GM19397 (cell line): ENCODE data around the gene ZSWIM4.

Experiments
- ATAC-seq: cut with Tn5 transposase; IDR thresholded peaks from one replicate; pipeline ENCODE4 v1.9.1; 2021; ENCODE audit warnings: mild to moderate bottlenecking, moderate library complexity; ENCODE audit not compliant: unreplicated experiment

The ZSWIM4 gene

DNA sequence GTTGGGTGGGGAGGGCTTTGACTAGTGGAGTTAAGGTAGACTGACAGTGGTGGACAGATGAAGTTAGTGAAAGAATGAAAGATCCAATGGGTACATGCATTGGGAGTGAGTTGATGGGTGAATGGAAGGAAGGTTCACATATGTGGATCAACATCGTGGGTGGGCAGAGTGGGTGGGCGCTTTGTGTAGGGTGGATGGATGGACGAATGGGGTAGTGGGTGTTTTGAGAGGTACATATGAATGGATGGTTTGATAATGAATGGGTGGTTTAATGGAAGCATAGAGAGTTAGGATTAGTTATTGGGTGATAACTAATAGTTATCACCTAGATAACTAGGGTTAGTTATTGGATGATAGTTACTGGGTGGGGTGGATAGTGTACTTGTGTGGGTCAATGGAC is 11.5 kb downstream of the ZSWIM4 start:
- ATAC-seq = no peak

DNA sequence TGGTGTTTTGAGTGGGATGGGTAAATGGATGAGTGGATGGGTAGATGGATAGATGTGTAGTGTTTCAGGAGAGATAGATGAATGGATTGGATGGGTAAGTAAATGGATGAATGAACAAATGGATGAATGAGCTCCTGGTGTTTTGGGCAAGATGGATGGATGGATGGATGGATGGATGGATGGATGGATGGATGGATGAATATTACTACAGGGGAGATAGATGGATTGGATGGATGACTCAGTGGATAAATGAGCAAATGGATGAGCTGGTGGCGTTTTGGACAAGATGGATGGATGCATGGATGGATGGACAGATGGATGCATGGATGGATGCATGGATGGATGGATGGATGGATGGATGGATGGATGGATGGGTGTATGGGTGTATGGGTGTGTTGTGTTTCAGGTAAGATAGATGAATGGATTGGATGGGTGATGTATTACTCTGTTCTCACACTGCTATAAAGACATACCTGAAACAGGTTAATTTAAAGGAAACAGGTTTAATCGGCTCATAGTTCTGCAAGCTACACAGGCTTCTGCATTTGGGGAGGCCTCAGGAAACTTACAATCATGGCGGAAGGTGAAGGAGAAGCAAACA is 12.3 kb downstream of the ZSWIM4 start:
- no peak for ATAC-seq

DNA sequence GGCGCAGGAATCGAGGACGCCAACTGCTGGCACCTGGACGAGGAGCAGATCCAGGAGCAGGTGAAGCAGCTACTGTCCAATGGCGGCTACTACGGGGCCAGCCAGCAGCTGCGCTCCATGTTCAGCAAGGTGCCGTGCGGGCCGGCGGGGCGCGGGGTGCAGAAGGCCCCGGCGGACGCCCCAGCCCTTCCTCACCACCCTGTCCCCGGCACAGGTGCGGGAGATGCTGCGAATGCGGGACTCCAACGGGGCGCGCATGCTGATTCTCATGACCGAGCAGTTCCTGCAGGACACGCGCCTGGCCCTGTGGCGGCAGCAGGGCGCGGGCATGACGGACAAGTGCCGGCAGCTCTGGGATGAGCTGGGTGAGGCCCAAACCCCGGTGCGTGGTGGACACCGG is 13.6 kb downstream of the ZSWIM4 start:
- no peak for ATAC-seq

DNA sequence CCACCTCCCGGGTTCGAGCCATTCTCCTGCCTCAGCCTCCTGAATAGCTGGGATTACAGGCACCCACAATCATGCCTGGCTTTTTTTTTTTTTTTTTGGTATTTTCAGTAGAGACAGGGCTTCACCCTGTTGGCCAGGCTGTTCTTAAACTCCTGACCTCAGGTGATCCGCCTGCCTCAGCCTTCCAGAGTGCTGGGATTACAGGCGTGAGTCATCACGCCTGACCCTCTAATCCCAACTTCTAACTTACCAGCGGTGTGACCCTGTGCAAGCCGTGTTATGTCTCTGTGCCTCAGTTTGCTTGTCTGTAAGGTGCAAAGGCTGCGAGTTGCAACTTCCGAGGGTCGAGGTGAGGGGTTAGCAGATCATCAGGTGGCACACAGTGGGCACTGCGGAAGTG is 17.3 kb downstream of the ZSWIM4 start:
- no peak for ATAC-seq

DNA sequence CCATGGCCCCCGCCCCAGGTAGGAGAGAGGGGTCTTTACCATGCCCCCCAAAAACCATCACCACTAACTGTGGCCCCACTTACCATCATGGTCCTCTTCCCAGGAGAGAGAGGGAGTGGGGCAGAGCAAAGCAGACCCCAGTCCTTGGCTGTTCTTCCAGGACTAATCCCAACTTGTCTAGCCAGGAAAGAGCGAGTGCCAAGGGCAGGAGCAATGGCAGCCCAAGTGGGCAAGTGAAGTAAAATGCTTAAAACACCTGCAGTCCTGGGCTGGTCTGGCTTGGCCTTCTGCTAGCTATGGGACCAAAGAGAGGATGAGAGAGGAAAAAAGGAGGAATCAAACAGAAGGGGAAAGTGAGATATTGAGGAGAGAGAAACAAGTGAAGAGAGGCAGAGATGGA is 17.9 kb downstream of the ZSWIM4 start:
- ATAC-seq = no peak

DNA sequence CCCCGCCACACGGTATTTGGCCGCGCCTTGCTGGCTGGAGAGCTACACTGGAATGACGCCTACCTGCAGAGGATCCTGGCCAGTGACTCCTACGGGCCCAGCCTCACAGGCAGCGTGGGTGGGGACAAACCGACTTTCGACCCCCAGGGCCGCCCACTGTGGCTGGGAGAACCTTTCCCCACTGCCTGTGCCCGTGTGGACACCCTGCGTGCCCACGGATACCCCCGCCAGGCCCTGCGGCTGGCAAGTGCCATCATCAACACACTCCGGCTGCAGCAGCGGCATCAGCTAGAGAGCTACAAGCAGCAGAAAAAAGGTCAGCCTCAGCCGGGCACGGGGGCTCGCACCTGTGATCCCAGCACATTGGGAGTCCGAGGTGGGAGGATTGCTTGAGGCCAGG is 19.3 kb downstream of the ZSWIM4 start:
- ATAC-seq = no peak

DNA sequence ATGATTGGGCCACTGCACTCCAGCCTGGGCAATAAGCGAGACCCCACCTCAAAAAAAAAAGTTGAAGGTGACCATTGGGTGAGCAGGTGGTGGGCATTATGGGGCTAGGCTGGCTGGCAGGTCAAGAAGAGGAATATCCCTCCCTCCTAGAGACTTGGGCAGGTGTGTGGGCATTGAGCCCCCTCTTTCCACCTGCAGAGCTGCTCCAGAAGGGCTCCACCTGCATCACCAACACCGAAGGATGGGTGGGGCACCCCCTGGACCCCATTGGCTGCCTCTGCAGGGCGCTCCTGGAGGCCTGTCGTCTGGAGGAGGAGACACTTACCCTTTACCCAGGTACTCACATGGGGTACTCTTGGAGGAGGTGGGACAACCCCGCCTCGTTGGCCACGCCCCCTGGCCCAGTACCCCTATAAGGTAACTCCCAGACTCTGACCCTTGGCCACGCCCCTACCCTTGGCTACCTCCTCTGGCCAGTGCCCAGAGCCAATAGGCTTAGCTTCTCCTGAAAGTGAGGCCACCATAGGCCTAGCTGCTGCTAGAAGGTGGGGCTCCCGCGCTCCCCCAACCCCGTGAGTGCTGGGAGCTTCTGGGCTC is 21.9 kb downstream of the ZSWIM4 start:
- ATAC-seq = no peak

DNA sequence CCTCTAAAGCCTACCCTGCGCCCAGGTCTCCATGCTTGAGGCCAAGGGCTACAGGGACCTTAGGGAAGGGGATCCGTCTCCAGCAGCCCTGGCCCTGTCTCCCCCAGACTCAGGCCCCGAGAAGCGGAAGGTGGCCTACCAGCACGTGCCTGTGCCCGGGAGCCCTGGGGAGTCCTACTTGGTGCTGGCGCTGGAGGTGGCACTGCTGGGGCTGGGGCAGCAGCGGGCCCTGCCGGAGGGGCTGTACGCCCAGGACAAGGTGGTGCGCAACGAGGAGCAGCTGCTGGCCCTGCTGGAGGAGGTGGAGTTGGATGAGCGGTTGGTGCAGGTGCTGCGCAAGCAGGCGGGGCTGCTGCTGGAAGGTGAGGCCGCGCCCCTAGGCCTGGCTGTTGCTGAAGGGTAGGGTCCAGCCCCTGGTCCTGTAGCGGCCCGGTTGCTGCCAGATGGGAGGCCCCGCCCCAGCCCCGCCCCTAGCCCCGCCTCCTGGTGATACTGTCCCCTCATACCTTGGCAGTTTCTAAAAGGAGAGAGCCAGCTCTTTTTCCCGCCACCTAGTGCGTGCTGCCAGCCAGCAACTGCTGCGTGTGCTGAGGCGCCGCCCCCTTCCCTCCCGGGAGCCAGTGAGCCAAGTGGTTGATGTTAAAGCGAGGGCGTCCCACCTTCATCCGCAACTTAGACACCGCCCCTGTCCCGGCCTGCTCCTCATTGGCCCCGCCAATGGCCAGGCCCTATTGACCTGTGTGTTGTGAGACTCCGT is 22.6 kb downstream of the ZSWIM4 start:
- no peak for ATAC-seq

DNA sequence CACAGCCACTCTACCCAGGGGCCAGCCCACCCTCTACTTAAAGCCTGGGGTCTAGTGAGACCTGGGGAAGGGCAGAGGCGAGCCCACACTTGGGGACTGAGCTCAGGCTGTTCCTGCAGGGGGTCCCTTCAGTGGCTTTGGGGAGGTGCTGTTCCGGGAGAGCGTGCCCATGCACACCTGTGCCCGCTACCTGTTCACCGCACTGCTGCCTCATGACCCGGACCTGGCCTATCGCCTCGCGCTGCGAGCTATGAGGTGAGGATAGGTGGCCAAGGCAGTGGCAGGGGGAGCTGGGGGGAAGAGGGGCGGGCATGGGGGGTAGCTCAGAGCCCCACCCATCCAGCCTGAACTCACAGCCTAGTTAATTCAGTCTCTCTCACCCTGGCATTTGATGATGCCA is 24.0 kb downstream of the ZSWIM4 start:
- ATAC-seq = no peak

DNA sequence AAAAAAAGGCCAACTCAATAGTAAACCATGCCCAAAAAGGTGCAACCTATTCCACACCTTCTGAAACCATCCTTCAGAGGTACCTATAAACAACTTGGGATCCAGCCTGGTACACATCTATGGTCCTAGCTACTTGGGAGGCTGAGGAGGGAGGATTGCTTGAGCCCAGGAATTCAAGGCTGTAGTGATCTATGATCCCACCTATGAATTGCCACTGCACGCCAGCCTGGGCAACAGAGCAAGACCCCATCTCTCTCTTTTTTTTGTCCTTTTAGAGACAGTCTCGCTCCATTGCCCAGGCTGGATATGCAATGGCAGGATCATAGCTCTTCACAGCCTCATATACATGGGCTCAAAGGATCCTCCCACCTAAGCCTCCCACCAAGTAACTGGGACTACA is 26.0 kb downstream of the ZSWIM4 start:
- no peak for ATAC-seq

DNA sequence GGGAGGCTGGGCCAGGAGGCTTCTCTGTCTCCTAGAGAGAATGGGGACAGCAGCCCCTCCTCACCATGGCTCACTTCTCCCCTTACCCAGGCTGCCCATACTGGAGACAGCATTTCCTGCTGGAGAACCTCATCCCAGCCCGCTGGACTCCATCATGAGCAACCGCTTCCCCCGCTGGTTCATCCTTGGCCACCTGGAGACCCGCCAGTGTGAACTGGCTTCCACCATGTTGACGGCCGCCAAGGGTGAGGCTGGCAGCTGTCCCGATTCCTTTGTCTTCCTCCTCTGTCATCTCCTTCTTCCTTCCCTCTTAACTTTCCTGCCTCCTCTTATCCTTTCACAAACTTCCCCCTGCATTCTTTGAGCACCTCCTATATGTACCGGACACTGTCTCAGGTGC is 28.0 kb downstream of the ZSWIM4 start:
- ATAC-seq = no peak

DNA sequence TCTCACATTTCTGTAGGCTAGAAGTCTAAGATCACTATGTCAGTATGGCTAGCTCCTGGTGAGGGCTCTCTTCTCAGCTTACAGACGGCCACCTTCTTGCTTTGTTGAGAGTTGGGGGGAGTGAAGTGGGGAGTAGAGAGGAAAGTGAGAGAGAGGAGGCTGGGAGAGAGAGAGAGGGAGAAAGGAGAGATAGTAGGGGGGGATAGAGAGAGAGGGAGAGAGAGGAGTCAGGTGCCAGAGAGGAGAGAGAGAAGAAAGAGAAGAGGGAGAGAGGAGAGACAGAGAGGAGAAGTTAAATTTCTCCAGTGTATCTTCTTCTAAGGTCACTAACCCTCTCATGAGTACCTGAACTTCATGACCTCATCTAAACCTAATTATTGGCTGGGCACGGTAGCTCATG is 28.7 kb downstream of the ZSWIM4 start:
- ATAC-seq = no peak

DNA sequence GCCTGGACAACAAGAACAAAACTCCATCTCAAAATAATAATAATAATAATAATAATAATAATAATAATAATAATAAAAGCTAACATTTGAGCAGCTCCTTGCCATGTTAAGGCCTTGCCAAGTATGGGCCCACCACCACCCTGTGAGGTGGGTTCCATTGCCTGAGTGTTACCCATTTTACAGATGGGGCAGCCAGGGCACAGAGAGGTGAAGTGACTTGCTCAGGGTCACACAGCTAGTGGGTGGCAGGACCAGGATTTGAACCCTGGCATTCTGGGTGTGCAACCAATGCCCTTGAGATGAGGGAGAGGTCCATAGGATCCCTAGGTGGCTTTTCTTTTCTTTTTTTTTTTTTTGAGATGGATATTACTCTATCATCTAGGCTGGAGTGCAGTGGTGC is 29.5 kb downstream of the ZSWIM4 start:
- no peak for ATAC-seq

DNA sequence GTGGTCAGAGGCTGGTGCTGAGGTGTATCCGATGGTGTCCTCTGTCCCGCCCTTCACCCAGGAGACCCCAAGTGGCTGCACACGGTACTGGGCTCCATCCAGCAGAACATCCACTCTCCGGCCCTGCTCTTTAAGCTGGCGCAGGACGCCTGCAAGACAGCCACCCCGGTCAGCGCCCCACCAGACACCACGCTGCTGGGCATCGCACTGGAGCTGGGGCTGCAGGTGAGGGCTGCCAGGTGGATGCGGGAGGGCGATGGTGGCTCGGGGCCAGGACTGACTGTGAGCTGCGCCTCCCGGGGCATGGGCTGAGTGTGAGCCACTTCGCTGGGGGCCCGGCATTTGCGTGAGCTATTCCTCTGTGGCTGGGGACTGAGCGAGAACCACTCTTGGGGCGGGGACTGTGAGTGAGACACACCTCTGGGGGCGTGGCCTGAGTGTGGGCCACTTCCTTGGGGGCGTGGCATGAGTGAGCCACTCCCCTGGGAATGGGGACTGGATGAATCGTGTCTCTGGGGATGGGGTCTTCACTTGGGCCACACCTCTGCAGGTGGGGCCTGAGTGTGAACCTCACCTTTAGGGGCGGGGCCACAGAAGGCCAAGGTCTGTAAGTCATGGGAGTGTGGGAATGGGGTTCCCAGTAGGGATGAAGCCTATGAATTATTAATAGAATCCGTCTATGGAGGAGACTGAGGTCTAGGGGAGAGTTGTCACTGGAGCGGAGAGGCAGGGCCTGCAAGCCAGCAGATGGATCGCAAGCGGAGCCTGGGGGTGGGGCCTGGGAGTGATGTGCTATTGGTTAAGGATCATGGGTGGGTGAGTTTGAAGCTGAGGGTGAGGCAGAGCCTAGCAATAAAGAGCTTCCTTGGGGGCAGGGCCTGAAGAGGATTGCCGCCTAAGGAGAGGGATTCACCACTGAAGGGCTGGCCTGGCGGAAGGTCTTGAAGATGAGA is 30.5 kb downstream of the ZSWIM4 start:
- ATAC-seq = no peak

DNA sequence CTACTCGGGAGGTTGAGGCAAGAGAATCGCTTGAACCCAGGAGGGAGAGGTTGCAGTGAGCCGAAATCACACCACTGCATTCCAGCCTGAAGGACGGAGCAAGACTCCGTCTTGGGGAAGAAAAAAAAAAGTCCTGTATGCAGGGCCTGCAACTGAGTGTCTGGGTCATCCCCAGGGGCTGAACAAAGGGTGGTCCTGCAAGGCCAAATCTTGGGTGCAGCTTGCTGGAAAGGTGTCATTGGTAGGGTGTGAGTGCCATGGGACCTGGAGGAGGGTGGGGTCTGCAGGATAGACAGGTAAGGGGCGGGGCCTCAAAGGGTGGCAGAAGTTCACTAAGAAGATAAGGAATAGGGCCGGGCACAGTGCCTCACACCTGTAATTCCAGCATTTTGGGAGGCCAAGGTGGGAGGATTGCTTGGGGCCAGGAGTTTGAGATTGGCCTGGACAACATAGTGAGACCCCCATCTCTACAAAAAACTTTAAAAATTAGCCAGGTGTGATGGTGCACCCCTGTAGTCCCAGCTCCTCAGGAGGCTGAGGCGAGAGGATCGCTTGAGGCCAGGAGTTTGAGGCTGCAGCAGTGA is 31.5 kb downstream of the ZSWIM4 start:
- ATAC-seq = no peak

DNA sequence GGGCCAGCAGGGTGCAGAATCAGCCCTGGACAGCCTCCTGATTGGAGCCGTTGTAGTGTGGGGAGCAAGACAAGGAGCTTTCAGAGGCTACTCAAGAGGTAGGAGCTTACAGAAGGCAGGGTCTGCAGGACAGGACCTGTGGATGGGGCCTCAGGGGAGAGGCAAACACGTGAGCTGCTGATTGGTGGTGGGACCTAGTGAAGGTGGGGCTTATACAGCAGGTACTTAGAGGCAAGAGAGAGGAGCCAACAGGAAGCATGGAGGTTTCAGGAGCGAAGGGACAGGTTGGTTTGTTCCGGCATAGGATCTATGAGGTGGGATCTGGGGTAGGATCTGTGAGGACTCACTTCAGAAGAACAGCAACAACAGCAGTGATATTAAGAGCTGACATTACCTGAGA is 32.4 kb downstream of the ZSWIM4 start:
- ATAC-seq = no peak

DNA sequence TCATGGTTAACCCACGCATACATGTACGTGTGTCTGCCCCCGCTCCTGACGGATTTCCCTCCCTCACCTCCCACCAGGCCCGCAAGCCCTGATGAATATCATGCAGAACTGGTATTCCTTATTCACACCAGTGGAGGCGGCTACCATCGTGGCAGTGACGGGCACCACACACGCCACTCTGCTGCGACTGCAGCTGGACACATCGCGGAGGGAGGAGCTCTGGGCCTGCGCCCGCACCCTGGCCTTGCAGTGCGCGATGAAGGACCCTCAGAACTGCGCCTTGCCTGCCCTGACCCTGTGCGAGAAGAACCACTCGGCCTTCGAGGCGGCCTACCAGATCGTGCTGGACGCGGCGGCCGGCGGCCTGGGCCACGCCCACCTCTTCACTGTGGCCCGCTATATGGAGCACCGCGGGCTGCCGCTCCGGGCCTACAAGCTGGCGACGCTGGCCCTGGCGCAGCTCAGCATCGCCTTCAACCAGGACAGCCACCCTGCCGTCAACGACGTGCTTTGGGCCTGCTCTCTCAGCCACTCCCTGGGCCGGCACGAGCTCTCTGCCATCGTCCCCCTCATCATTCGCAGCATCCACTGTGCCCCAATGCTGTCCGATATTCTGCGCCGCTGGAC is 35.0 kb downstream of the ZSWIM4 start:
- no peak for ATAC-seq

DNA sequence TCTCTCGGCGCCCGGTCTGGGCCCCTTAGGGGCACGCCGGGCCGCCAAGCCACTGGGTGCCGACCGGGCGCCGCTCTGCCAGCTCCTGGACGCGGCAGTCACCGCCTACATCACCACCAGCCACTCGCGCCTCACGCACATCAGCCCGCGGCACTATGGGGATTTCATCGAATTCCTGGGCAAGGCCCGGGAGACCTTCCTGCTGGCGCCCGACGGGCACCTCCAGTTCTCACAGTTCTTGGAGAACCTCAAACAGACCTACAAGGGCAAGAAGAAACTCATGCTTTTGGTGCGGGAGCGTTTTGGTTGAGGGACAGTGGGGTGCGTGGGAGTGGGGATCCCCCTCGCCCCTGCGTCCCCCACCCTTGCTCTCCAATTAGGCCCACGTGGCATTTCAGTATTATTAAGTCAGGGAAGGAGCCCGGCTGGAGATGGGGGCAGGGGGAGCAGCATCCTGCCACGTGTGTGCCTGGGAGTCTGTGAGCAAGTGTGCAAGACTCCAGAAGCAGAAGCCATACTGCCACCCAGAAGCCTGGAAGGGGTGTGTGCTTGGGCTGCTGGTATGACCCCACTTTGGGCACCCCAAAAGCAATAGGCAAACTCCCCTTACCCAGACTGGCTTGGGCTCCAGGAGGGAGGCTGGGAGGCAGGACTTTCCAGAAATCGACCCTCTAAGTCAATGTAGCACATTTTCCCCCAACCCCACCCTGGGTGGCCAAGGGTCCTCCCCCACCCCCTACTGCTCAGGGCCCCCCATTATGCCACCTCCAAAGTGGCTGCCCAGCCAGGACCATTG is 35.7 kb downstream of the ZSWIM4 start:
- ATAC-seq = no peak

DNA sequence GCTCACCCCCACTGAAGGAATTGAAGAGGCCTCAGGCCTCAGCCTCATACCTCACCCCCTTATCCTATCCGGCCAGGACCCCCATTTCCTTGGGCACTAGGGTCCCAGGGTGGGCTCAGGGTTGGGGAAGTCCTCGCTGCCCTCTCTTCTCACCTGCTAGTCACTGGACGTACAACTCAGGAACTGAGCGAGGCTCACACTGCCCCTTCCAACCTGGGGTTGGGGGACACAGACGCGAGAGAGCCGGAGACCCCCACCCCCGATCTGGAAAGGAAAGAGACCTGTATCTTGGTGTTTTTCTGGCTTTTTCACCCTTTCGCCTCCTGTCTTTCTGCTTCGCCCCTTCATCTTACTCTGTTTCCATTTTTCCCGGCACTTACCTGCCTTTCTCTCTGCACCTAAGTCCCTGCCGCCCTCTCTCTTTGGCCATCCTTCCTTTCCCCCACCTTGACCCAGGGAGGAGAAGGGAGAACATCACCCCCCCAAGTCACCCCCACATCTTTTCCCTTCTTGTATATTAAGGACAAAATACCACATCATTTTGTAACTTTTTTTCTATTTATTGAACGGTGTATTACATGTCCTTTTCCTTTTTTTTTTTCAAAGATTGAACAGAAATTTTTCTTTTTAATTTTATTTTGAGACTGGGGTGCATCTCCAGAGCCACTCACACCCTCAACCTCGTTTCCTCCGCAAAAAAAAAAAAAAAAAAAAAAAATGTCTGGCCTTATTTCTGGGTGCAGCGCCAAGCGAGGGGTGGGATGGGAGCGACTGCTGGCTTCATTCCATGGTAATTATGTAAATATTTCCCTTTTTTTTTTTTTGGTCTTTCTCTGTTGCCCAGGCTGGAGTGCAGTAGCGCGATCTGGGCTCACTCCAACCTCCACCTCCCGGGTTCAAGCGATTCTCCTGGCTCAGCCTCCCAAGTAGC is 36.6 kb downstream of the ZSWIM4 start:
- ATAC-seq = no peak
